HepG2 (cell line): Measurements from ENCODE around the gene DNASE1L2. TPM values are rescaled to one million over a fixed set of nuclear protein-coding genes. Genes with fewer than 3 reads are reported as not detected.

Experiments
- CREB1 ChIP-seq, 2 experiments: fragments of 450-650 bp in 1 of 2; IDR thresholded peaks; 2 replicates each; pipeline ENCODE4 v1.6.1; 2016 to 2017; ENCODE audit warnings: control low read depth in 1 of 2, mild to moderate bottlenecking in 1 of 2, missing compliant biosample characterization in 1 of 2, missing genetic modification characterization in 1 of 2
- HMG20A ChIP-seq: IDR thresholded peaks from 2 replicates; pipeline ENCODE4 v1.6.1; 2016; ENCODE audit warnings: borderline replicate concordance
- KDM3A ChIP-seq: IDR thresholded peaks from 2 replicates; pipeline ENCODE4 v1.6.1; 2018; ENCODE audit warnings: low read depth, missing compliant biosample characterization
- NPAS2 ChIP-seq: sonication (generic); formaldehyde crosslinking; IDR thresholded peaks from 2 replicates; pipeline ENCODE4 v1.8.0; 2022; ENCODE audit warnings: mild to moderate bottlenecking, missing genetic modification reagents, borderline replicate concordance
- ONECUT2 ChIP-seq: sonication (generic); formaldehyde crosslinking; IDR thresholded peaks from 2 replicates; pipeline ENCODE4 v1.4.0; 2020; ENCODE audit warnings: missing genetic modification reagents
- PHF5A ChIP-seq: IDR thresholded peaks from one replicate; pipeline ENCODE4 v1.6.1; 2018; ENCODE audit warnings: low read depth, missing genetic modification reagents; ENCODE audit not compliant: unreplicated experiment
- SMARCE1 ChIP-seq: fragments of 450-650 bp; IDR thresholded peaks from 2 replicates; pipeline ENCODE4 v1.6.1; 2017; ENCODE audit warnings: borderline replicate concordance
- SRSF9 ChIP-seq: fragments of 200-400 bp; formaldehyde crosslinking; IDR thresholded peaks from 2 replicates; pipeline ENCODE4 v1.6.1; 2018; ENCODE audit warnings: borderline replicate concordance, mild to moderate bottlenecking, low read depth, low read length; ENCODE audit not compliant: insufficient read depth, poor library complexity, severe bottlenecking
- U2AF1 ChIP-seq: fragments of 200-400 bp; formaldehyde crosslinking; optimal IDR thresholded peaks from 2 replicates; pipeline ENCODE3; 2017; ENCODE audit warnings: mild to moderate bottlenecking, low read depth, low read length
- ZBTB2 ChIP-seq: sonication (generic); formaldehyde crosslinking; IDR thresholded peaks from 2 replicates; pipeline ENCODE4 v1.8.0; 2022; ENCODE audit warnings: low read depth, missing genetic modification reagents
- ZBTB39 ChIP-seq: sonication (generic); formaldehyde crosslinking; IDR thresholded peaks from 2 replicates; pipeline ENCODE4 v1.5.0; 2020; ENCODE audit warnings: missing genetic modification reagents
- ZFYVE20 ChIP-seq: sonication (generic); formaldehyde crosslinking; IDR thresholded peaks from 2 replicates; pipeline ENCODE4 v1.8.0; 2023; ENCODE audit warnings: low read depth, mild to moderate bottlenecking, moderate library complexity, missing genetic modification reagents, borderline replicate concordance
- ZMYM2 ChIP-seq: sonication (generic); formaldehyde crosslinking; IDR thresholded peaks from 2 replicates; pipeline ENCODE4 v1.8.0; 2022; ENCODE audit warnings: mild to moderate bottlenecking, missing genetic modification reagents
- ZNF124 ChIP-seq: sonication (generic); formaldehyde crosslinking; IDR thresholded peaks from 2 replicates; pipeline ENCODE4 v1.4.0; 2020; ENCODE audit warnings: missing genetic modification reagents
- ZNF207 ChIP-seq: fragments of 450-650 bp; IDR thresholded peaks from 2 replicates; pipeline ENCODE4 v1.6.1; 2016; ENCODE audit warnings: antibody characterized with exemption, borderline replicate concordance
- ZNF34 ChIP-seq: sonication (generic); formaldehyde crosslinking; IDR thresholded peaks from 2 replicates; pipeline ENCODE4 v1.4.0; 2020; ENCODE audit warnings: mild to moderate bottlenecking, missing genetic modification reagents, borderline replicate concordance
- ZNF44 ChIP-seq: sonication (generic); formaldehyde crosslinking; IDR thresholded peaks from 2 replicates; pipeline ENCODE4 v1.5.1; 2020; ENCODE audit warnings: mild to moderate bottlenecking, missing genetic modification reagents
- ZNF512 ChIP-seq: sonication (generic); formaldehyde crosslinking; IDR thresholded peaks from 2 replicates; pipeline ENCODE4 v1.4.0; 2020; ENCODE audit warnings: mild to moderate bottlenecking, missing genetic modification reagents
- ZNF598 ChIP-seq: sonication (generic); formaldehyde crosslinking; IDR thresholded peaks from 2 replicates; pipeline ENCODE4 v1.5.1; 2020; ENCODE audit warnings: mild to moderate bottlenecking, missing genetic modification reagents, borderline replicate concordance
- ZNF703 ChIP-seq: sonication (generic); formaldehyde crosslinking; IDR thresholded peaks from 2 replicates; pipeline ENCODE4 v1.5.1; 2020; ENCODE audit warnings: missing genetic modification reagents, mild to moderate bottlenecking, moderate library complexity, borderline replicate concordance
- ZNF749 ChIP-seq: sonication (generic); formaldehyde crosslinking; IDR thresholded peaks from 2 replicates; pipeline ENCODE4 v1.8.0; 2022; ENCODE audit warnings: mild to moderate bottlenecking, missing genetic modification reagents, moderate library complexity, borderline replicate concordance
- polyA plus RNA-seq, 8 experiments: library from polyadenylated mRNA; depleted of rRNA in 3 of 8; stranded (reverse) in 7 of 8; unstranded in 1 of 8; fragments of >200 nt; fragmentation: Illumina TruSeq in 4 of 8; extraction: Trizol in 4 of 8; gene quantifications; 2 replicates each; pipeline versions ENCODE4 v1.2.1 to v1.2.3, GENCODE V29; 2011 to 2016; ENCODE audit warnings: low read depth in 4 of 8, missing spikeins in 1 of 8, mixed read lengths in 1 of 8; ENCODE audit not compliant: insufficient read depth in 1 of 8
- total RNA-seq, 5 experiments: library from RNA; depleted of rRNA; stranded (reverse); fragments of >200 nt; fragmentation: Illumina TruSeq; extraction: Trizol; gene quantifications; 2 replicates each; pipeline ENCODE4 v1.2.3, GENCODE V29; 2016; ENCODE audit warnings: low read depth in 1 of 5
- TF ChIP-seq, protein P1 (sequence below): sonication (generic); formaldehyde crosslinking; IDR thresholded peaks from 2 replicates; pipeline ENCODE4 v1.5.0; 2020; ENCODE audit warnings: missing genetic modification reagents
- TF ChIP-seq, protein P2 (sequence below): sonication (generic); formaldehyde crosslinking; IDR thresholded peaks from 2 replicates; pipeline ENCODE4 v1.5.0; 2020; ENCODE audit warnings: mild to moderate bottlenecking, low read depth, missing genetic modification reagents, borderline replicate concordance

The DNASE1L2 gene
- total and polyA plus RNA-seq, 2 of the 13 experiments (the other 11 are each of a cell fraction or from before 2014, with no cell fraction given): 0.44 to 0.50 TPM

- TF ChIP-seq CREB1 (IDR thresholded peaks at IDR 0.05): peak; percentile 100
- TF ChIP-seq CREB1 (CRISPR knock-in tag; IDR thresholded peaks at IDR 0.05): peak; percentile 100
- TF ChIP-seq ZFYVE20 (CRISPR knock-in tag): no peak
- TF ChIP-seq ZNF44 (CRISPR knock-in tag): peak; percentile 95
- no peak for TF ChIP-seq ZNF207
- TF ChIP-seq PHF5A (CRISPR knock-in tag): no peak
- 0 out of 2 replicates have a peak, but pooled peaks have one; percentile 2 for TF ChIP-seq ONECUT2 (CRISPR knock-in tag)
- TF ChIP-seq, protein P1, sequence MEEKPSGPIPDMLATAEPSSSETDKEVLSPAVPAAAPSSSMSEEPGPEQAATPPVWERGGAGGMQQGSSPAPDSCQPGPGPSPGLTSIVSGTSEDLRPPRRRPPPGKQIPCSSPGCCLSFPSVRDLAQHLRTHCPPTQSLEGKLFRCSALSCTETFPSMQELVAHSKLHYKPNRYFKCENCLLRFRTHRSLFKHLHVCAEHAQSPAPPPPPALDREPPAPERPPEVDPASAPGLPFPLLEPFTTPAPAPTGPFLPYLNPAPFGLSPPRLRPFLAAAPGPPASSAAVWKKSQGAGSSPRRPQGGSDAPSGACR (CRISPR knock-in tag): peak; percentile 98
- no peak; the same call in 1 of the 2 replicates for TF ChIP-seq ZNF34 (CRISPR knock-in tag)
- no peak for TF ChIP-seq ZBTB39 (CRISPR knock-in tag)
- peak; percentile 44; the same call in 1 of the 2 replicates for TF ChIP-seq ZNF749 (CRISPR knock-in tag)
- TF ChIP-seq SMARCE1: no peak
- no peak for TF ChIP-seq SRSF9
- TF ChIP-seq ZBTB2 (CRISPR knock-in tag): peak; percentile 81; the same call in 1 of the 2 replicates
- TF ChIP-seq, protein P2, sequence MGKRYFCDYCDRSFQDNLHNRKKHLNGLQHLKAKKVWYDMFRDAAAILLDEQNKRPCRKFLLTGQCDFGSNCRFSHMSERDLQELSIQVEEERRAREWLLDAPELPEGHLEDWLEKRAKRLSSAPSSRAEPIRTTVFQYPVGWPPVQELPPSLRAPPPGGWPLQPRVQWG (CRISPR knock-in tag): no peak
- no peak for TF ChIP-seq ZNF598 (CRISPR knock-in tag)
- 0 out of 2 replicates have a peak, but pooled peaks have one; percentile 28 for TF ChIP-seq ZMYM2 (CRISPR knock-in tag)
- TF ChIP-seq NPAS2: no peak
- TF ChIP-seq U2AF1: peak; percentile 59
- TF ChIP-seq HMG20A: no peak
- no peak; the same call in 1 of the 2 replicates for TF ChIP-seq ZNF703
- no peak for TF ChIP-seq KDM3A (CRISPR knock-in tag)
- no peak for TF ChIP-seq ZNF512 (CRISPR knock-in tag)
- TF ChIP-seq ZNF124: peak; percentile 67; the same call in 1 of the 2 replicates
These were observed 31.8 kb downstream of the DNASE1L2 start, which contains the start of gene RNPS1 (continued) for GRCh38 chr16:2267913-2268666.
